GM18502 (cell line): ENCODE data around the gene NDUFA5.
A peak's percentile ranks its signal among the peaks of the same experiment; 100 is the strongest.
"Not testable (repeated sequence)": the region's sequence is repeated elsewhere in the genome, so short reads cannot be mapped to it uniquely, and the experiment has no call there.

Source experiments
- ATAC-seq: cut with Tn5 transposase; IDR thresholded peaks from one replicate; pipeline ENCODE4 v1.9.1; 2021; ENCODE audit warnings: mild to moderate bottlenecking; ENCODE audit not compliant: unreplicated experiment, poor library complexity

NDUFA5 gene

DNA sequence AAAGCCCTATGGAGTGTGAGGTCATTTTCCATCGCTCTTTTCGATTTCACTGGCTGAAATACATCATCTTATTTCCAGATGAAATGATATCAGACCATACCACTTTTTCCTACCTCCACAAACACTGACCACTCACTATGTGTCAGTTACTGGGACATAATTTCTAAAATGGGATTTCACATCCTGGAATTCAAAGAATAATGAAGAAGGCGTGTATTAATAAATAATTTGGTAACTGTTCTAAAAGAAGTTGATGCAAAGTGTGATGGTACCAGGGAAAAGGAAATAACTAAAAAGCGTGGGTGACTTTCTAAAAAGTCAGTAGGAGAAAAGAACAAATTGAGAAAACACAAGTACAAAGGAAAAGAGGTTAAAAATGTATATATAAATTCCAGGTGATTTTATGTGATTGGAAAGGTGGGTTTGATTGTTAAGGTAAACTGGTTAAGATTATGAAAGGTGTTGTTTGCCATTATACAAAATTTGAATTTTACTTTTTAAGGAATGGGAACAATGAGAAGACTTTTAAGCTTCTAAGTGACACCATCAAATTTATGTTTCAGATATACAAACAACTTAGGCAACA lies 764 bp upstream of the NDUFA5 start:
- ATAC-seq, result no peak

DNA sequence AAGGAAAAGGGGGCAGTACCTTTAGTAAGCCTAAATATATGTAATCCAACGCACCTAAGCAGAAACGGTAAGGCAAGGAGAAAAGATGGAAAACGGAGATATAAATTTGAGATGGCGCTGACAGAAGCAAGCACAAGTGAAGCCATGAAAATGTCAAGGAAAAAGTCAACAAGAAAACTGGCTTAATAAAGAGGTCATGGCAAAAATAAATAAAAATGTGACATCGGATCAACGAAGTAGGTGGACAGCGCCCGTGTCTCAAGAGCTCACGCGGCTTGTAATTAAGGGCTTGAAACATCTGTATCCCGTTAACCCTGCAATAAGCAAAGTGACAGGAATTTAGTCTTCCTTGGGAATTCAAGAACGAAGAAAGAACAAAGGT lies 611 bp downstream of the NDUFA5 start:
- no peak for ATAC-seq

DNA sequence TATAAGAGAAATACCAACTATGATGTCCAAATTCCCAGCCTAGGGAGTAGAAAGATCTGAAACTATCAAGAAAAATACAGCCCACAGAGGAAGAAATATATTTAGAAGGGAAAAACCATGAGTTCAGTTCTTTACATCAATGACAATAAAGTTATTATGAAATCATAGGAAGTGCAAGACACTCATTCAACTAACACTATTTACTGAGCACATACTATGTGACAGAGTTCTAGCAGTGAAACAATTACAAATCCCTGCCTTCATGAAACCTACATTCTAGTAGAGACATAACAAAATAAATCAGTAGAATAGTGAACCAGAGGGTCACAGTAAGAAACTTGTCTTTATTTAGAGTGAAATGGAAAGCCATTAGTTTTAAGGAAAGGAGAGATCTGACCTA lies 2.1 kb downstream of the NDUFA5 start:
- ATAC-seq, result no peak

DNA sequence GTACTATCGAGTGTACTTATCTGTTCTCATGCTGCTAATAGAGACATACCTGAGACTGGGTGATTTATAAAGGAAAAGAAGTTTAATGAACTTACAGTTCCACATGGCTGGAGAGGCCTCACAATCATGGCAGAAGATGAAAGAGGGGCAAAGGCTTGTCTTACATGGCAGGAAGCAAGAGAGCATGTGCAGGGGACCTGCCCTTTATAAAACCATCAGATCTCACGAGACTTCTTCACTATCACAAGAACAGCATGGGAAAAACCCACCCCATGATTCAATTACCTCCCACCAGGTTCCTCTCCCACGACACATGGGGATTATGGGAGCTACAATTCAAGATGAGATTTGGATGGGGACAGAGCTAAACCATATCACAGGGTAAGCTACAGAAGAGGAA lies 4.5 kb downstream of the NDUFA5 start:
- no peak for ATAC-seq

DNA sequence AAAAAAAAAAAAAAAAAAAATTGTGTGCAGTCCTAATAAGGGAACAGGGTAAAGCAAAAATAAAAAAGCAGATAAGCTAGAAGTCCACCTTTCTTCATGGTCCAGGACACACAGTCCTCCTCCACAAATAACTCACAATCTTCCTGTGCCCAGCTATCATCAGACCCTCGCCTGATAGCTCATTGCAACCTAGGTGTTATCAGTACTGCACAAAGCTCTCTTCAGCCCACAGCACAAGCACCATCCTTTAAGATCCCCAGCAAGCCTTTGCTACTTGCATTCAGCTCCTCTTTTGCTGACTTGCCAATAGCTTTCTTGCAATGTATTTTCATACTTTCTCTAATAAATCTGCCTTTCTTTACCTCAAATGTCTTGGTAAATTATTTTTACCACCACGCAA lies 5.0 kb downstream of the NDUFA5 start:
- no peak for ATAC-seq

DNA sequence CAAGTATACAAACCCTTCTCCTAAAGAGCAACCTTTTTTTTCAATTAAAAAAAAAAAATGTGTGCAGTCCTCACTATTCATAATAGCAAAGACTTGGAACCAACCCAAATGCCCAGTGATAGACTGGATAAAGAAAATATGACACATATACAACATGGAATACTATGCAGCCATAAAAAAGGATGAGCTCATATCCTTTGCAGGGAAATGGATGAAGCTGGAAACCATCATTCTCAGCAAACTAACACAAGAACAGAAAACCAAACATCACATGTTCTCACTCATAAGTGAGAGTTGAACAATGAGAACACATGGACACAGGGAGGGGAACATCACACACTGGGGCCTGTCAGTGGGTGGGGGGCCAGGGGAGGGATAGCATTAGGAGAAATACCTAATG lies 5.5 kb downstream of the NDUFA5 start:
- not testable (repeated sequence) for ATAC-seq

DNA sequence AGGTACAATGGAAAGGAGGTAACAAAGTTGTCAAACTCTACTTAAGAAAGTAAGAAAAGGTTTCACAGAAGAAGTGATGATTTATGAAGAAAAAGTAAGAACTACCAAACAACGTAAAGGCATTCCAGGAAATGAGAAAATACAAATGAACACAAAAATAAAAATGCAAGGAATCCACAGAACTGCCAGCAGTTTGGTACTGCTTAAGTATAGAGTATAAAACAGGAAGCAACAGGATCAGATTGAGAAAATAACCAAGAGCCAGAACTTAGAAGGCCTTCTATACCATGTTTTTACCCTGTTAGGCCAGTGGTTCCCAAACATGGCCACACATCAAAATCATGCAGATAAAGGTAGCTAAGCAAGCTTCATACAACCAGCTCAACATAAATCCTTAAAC lies 9.2 kb downstream of the NDUFA5 start:
- ATAC-seq, result no peak

DNA sequence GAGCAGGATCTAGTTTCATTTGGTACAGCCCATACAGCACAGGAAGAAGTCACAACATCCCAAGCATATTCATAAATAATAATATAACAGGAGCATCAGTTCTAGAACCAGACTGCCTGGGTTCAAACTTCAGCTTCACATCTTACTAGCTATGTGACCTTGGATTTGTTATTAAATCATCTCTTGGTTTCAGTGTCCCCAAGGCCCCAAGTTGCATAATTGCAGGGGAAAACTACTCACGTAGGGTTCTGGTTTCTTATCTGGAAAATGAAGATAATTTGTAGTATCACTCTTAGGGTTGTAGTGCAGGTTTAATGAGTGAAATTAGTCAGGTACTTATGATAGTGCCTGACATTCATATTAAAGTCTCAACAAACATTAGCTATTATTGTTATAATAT lies 17.7 kb downstream of the NDUFA5 start:
- no peak for ATAC-seq

DNA sequence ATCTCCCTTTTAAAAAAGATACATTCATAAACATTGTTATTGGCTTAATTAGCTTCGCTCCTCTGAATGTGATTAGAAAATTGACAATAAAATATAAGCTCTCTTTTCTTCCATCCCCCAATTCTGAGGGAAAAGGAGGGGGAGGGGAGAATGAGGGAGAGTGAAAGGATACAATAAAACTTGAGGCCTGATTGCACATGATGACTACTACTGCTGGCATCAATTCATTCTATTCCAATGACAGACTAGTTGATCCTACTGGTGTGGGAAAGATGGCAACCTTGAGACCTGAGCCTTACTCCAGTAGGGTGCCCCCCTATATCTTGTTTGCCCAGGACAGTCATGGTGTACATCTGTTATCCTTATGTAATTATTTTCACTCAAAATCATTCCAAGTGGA lies 18.7 kb downstream of the NDUFA5 start:
- ATAC-seq, result no peak

DNA sequence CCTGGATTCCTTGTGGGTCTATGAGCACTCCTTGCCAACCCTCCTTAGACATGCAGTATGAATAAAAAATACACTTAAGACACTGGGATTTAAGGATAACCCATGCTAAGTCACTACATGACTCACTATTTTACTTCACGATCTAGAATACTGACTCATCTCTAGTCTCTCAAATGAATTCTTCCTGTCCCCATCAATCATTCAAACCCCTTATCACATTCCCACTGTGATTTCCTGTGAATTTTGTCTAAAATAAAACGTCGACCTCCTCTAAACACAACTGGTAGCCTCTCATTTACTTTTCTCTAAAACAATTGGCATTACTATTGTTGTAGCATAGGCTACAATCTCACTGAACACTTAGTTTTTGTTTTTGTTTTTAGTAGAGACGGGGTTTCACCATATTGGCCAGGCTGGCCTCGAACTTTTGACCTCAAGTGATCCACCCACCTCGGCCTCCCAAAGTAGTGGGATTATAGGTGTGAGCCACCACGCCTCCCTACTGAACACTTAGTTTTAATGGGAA lies 19.4 kb downstream of the NDUFA5 start:
- ATAC-seq, result no peak

DNA sequence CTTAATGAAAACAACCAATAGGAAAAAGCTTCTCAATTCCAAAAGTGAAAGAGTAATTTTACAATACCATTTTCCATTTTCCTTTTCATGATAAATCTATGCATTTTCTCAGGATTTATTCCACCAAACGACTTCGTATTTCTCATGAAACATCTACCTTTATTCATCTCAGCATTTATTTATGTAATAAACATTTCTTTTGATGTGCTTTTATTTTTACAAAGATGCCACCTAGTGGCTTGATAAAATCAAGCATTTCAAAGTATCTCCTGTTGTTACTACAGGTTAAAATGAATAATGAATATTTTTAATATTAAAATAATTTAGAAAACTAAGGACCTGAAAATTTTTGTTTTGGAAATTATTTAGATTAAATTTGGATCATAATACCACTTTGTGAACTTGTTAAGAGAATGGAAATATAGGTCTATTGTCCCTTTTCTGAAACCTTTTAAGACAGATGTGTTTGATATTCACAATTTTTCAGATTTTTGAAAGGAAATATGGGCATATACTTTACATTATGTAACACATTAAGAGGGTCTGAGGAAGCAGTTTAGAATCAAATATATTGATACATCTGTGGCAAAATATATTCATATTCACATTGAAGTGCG lies 20.5 kb downstream of the NDUFA5 start:
- ATAC-seq, result no peak

DNA sequence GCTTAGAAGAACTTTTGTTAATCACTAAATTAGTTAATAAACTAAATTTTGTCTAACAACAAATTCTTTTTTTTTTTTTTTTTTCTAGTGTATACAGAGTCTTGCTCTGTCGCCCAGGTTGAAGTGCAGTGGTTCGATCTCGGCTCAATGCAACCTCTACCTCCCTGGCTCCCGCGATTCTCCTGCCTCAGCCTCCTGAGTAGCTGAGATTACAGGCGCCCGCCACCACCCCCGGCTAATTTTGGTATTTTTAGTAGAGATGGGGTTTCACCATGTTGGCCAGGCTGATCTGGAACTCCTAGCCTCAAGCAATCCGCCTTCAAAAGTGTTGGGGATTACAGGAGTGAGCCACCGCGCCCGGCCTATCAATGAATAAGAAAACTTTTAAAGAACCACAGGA lies 22.1 kb downstream of the NDUFA5 start:
- ATAC-seq, result no peak

DNA sequence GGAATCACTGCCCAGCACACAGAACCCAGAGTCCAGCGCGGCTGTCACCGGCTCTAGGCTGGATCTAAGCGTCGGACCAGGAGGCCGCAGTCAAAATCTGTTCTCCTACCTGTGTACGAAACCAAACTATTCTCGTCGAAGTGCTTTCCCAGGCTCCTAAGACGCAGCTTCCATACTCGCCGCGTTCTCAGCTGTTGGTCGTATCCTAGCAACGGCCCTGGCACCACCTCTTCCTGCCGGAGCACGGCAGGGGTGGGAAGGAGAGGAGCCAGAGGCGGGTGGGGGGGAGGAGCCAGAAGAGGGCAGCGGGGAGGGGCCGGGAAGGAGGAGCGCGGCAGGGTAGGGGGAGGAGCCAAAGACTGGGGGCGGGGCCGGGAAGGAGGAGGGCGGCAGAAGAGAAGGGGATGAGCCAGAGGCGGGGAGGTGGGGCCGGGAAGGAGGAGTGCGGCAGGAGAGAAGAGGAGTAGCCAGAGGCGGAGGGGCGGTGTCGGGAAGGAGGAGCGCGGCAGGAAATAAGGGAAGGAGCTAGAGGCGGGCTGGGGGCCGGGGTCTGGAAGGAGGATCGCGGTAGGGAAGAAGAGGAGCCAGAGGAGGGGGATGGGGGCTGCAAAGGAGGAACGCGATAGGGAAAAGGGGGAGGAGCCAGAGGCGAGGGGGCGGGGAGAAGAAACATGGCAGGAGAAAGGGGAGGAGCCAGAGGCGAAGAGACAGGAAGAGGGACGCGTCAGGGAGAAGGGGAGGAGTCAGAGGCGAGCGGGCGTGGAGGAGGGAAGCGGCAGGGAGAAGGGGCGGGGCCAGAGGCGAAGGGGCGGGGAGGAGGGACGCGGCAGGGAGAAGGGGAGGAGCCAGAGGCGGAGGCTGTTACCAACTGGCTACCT lies 23.0 kb downstream of the NDUFA5 start, which contains the start of gene IQUB:
Gene IQUB (minus strand): TSS at position 213 of the 878 bp plus-strand sequence. CDS start 22,255 bp downstream, outside the sequence.
- ATAC-seq, result peak; percentile 87

DNA sequence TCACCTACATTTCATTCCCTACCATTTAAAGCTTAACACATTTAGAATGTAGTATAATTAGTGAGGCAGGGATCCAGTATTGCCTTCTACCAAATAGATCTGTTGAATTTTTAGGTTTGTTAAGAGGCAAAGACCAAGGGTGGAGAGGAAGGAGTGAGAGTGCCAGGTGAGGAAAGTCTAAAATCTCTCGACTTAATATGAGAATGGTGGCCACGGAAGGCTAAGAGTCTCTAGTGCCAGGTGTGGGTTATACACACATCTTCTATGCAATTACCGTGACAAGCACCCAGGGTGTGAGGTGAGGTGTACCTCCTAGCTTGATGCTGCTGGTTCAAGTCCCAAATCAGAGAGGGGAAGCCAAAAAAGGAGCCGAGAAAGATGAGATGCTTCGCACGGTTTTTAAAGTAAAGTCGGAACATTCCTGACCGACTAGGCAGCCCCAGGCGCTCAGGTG lies 23.7 kb downstream of the NDUFA5 start:
- peak; percentile 14 for ATAC-seq

DNA sequence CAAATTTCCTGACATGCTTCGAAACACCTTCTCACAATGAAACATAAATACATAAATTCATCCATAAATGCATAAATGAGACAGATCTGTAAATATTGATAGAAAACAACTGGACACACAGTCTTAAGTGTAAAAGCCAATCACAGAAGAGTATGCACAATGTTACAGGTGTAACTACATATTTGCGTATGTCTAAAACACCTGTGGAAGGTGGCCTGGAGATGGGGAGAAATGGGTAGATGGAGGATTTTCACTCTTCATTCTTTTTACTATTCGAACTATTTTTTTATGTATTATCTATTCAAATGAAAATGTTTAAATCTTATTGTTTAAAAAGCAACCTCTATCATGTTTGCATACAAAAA lies 24.1 kb downstream of the NDUFA5 start:
- no peak for ATAC-seq

DNA sequence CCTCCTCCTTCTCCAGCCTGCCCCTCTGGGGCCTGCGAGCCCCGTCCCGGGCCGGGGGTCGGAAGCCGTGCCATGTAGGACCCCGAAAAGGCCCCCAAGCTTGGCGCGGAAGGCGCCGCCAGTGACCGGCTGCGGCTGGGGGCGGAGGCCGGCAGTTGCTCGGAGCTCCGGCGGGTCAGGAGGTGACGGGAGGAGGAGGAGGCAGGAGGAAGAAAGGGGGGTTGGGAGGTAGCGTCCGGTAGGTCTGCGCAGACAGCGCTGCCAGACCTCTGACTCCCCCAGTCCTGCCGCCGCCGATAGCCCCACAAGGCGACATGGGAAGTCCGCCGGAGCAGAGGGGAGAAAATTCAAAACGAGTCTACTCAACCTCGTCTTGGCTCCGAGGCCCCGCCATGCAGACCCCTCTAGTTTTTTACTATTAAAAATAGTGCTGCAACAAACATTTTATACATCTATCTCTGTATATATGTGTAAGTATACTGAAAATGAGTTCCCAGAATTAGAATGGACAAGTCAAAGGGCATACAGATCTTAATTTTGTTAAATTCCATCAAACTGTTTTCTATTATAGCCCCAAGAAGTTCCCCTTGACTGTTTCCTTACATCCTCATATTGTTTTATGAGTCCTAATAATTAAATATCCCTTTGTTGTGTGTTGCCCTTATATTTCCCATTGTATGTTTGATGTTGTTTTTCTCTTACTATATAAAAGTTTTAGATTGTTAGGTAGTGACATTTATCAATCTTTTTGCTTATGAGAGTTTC lies 24.6 kb downstream of the NDUFA5 start:
- peak; percentile 18 for ATAC-seq

DNA sequence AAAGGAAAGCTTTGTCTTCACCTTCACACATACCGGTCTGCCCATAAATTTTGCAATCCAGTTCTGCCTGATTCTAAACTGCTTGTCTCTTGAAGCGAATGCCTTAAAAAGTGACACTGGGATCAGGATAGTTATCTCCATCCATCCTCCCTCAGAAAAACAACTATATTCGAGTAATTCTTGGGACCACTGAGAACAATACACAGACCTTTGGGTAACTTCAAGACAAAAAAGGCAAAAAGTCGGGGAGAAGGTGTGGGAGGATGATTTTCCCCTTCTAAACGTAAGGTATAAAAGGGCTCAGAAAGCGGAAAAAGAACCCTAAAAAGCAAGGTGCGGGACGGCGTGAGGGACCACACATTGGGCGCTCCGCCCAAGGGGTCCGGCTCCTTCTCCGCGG lies 25.3 kb downstream of the NDUFA5 start:
- ATAC-seq, result peak; percentile 8

DNA sequence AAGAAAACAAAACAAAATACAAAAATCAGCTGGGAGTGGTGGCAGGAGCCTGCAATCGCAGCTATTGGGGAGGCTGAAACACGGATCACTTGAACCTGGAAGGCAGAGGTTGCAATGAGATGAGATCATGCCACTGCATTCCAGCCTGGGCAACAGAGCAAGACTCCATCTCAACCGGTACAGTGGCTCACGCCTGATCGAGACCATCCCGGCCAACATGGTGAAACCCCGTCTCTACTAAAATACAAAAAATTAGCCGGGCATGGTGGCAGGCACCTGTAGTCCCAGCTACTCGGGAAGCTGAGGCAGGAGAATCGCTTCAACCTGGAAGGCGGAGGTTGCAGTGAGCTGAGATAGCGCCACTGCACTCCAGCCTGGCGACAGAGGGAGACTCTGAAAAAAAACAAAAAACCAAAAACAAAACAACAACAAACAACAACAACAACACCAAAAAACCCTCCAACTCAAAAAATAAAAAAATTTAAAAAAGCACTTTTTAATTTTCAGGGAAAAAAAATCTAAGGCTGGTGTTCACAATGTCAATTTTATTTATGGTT lies 27.5 kb downstream of the NDUFA5 start:
- not testable (repeated sequence) for ATAC-seq

DNA sequence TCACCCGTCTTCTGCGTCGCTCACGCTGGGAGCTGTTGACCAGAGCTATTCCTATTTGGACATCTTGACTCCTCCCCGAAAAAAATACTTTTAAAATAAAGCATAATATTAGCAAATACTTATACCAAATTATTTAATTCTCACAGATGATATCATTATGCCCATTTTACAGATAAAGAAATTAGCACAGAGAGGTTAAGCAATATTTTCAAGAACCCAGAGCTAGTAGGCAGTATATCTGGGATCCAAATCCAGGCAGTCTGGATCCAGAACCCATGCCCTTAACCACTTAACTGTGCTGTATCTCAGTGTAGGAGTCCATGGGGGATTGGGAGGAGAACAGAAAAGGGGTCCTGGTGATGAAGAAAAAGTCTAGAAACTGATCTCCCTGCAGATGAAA lies 29.4 kb downstream of the NDUFA5 start:
- no peak for ATAC-seq

DNA sequence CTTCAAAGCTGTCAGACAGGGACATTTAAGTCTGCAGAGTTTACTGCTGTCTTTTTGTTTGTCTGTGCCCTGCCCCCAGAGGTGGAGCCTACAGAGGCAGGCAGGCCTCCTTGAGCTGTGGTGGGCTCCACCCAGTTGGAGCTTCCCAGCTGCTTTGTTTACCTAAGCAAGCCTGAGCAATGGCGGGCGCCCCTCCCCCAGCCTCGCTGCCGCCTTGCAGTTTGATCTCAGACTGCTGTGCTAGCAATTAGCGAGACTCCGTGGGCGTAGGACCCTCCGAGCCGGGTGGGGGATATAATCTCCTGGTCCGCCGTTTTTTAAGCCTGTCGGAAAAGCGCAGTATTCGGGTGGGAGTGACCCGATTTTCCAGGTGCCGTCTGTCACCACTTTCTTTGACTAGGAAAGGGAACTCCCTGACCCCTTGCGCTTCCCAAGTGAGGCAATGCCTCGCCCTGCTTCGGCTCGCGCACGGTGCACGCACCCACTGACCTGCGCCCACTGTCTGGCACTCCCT lies 29.8 kb downstream of the NDUFA5 start:
- ATAC-seq, result not testable (repeated sequence)
